Fibroblast of skin of right biceps (primary cell): Measurements from ENCODE around the gene MYO7A.

Source experiments
- DNase-seq: peaks from one replicate; pipeline ENCODE4 v3.0.0-alpha.2; 2013

MYO7A gene

DNA sequence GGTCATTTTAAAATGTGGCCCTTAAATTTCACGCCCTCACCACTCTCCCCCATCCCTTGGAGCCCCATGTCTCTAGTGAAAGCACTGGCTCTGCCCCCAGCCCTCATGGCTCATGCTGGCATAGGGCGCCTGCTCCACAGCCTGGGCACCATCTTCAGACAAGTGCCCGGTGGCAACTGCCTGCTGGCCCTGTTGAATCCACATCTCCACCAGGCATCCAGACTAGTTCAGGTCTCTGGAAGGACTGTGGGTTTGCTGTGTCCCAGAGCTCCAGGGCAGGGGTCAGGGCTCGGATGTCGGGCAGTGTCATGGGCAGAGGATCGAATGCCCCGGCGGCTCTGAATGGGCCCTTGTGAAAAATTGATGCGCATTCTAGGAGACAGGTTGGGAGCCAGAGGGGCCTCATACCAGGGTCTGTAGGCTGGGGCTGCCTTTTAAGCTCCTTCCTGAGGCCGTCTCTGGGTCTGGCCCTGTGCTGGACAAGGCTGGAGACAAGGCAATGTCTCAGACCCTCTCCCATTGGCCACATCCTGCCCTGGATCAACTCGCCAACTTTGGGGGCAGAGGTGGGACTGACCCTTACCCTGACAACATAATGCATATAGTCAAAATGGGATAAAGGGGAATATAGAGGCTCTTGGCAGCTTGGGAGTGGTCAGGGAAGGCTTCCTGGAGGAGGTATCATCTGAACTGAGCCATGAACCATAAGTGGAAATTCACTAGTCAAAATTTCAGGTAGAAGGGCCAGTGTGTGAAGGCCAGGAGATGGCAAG is 1.2 kb downstream of the MYO7A start:
- DNase-seq, result no peak

GRCh38 chr11:77129842-77130756 is 2.1 kb downstream of the MYO7A start:
- DNase-seq, result no peak

DNA sequence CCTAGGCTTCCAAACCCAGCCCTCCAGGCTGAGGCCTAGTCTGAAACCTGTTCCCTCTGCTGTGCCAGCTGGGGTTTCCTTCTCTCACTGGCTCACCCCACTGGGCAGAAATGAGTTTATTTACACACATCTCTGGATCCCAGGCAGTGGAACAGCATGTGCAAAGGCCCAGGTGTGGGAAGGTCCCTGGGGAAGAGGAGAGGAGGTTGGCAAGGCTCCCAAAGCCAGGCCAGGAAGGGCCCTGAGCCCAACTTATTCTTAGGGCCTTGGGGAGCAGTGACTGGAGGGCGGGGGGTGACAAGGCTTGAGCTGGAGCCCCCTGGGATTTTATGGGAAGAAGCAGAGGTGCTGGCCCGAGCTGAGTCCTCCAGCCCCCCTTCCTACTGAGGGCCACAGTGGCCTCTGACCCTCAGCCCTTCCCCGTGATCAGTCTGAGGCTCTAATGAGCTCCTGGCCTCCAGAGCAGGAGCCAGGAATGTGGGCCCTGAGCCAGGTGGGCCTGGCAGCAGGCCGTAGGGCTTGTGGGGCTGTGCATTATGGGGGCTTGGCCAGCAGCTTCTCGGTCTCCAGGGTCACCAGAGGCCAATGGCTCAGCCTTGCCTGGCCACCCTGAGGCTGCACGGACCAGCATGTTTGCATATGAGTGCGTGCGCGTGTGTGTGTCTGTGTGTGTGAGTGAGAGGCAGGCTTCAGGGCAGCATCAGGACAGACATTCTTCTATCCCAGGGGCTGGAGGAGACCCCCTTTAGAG is 2.9 kb downstream of the MYO7A start:
- DNase-seq, result peak; percentile 29

GRCh38 chr11:77131560-77131959 is 3.5 kb downstream of the MYO7A start:
- no peak for DNase-seq

DNA sequence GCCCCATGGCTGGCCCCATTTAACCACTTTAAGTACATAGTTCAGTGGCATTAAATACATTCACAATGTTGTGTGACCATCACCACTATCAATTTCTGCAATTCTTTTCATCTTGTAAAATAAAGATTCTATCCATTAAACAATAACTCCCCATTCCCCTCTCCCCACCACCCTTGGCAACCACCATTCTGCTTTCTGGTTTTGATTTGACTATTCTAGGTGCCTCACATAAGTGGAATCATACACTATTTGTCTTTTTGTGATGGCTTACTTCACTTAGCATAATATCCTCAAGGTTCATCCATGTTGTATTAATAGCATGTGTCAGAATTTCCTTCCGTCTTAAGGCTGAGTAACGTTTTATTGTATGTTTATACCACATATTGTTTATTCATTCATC is 7.0 kb downstream of the MYO7A start:
- DNase-seq, result no peak

DNA sequence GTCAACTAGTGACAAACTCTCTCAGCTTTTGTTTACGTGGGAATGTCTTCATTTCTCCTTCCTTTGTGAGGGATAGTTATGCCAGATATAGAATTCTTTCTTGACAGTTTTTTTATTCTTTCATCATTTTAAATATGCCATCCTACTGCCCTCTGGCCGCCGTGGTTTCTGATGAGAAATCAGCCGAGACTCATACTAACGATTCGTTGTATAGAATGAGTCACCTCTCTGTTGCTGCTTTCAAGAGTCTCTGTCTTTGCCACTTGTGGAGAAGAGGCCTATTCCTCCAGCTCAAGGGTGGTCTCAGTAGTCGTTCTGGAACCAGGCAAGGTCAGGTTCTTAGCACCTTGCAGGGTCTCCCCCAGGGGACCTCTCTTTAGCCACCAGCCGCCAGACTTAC is 8.0 kb downstream of the MYO7A start:
- peak; percentile 36 for DNase-seq

DNA sequence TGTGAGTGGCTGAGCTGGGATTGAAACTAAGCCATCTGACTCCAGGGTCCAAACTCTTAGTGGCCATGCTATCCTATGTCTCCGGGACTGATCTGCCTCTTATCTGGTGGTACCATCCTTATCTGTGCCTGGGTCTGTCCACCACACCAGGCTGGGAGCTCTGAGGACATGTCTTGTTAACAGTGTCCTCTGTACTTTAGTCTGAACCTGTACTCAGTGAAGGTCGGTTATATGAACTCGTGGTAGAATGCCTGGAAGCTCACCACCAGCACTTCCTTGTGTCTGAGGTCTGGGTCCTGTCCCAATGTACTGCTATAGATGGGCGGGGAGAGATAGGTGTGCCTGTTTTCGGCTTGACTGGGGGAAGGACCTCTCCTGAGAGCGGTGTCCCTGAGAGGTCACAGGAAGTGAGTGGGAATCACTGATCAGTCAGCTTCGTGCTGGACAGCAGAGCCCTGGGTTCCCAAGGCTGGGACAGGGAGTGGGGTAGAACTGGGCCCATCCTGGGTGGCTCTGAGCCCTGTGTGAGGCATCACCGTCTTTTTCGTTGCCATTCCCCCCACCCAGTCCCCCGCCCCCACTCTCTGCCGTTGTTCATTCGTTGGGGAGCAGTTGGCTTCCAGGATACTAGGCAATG is 8.9 kb downstream of the MYO7A start:
- no peak for DNase-seq

GRCh38 chr11:77137421-77137820 is 9.4 kb downstream of the MYO7A start:
- no peak for DNase-seq

GRCh38 chr11:77138106-77138649 is 10.1 kb downstream of the MYO7A start:
- DNase-seq, result no peak

- no peak for DNase-seq
Measured at GRCh38 chr11:77139201-77139600, 11.2 kb downstream of the MYO7A start.

GRCh38 chr11:77140231-77140851 is 12.3 kb downstream of the MYO7A start:
- peak; percentile 12 for DNase-seq

- DNase-seq, result peak; percentile 15
Measured at GRCh38 chr11:77141034-77141433, 13.0 kb downstream of the MYO7A start.

DNA sequence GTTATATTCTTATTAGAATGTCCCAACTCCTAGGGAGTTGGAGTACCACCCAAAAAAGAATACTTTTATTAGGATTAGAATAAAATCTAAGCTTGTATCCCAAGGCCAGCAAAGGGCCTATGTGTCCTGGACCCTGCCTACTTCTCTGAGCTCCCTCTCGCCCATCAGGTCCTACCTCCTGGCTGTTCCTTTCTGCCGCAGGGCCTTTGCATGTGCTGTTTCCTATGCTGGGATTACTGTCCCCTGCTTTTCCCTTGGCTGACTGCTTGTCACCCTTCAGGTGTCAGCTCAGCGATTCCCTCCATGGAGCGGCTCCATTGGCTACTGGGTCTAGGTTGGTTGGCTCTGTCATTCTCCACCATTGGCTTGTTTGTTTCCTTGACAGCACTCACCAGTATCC is 13.4 kb downstream of the MYO7A start:
- DNase-seq, result no peak

GRCh38 chr11:77142091-77142975 is 14.3 kb downstream of the MYO7A start:
- no peak for DNase-seq

DNA sequence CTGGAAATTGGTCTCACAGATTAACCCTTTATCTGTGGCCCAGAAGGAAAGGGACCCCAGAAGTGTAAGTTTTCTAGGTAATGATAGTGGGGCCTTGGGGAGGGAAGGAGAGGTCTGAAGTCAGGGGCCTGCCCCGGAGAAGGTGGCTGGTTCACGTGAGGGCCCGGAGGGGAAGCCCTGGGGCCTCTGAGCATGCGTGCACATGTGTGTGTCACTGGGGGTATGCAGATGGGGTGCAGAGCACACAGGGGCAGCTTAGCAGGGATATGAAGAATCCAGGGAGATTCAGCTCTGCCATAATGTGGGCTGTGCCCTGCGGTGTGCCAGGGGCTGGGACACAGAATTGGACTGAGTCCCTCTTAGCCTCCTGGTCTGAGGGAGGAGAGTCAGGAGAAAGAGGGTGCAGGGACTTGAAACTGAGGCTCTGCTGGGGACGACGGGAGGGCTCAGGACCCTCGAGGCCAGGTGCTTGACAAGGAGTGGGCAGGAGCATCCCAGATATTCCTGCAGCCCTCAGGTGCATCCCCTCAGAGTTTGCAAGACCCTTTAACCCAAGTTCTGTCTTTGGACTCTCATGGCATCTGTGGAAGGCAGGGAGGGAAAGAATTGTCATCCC is 15.5 kb downstream of the MYO7A start:
- no peak for DNase-seq

DNA sequence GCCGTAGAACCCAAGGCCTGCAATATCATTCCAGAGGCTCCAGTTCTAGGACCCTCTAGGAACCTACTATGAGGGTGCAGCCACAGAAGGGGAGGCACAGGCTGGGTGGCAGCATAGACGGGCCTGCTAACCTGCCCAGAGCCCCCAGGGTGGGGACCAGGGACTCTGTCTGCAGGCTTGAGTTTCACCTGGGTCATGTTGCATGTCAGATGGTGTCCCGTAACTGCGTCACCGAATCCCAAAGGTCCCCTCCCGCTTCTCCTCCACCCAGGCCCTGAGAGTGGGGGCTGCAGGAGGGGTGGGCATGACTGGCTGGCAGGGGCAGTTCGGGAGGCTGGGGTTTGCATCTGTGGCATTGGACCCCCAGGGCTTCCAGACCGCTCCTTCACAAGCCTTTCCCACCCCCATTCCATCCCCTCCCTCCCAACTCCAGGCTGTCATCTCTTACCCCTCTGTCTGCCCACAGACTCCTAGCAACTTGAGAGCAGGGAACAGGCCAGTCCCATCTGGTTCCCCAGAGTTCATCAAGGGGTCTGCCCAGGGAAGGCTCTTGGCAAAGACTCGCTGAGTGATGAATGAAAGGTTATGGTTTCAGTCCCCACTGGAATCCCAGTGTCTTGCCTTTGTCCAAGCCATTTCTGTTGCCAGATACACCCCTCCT is 16.3 kb downstream of the MYO7A start:
- DNase-seq, result no peak

- no peak for DNase-seq
Measured at GRCh38 chr11:77144857-77145428, 16.9 kb downstream of the MYO7A start.

DNA sequence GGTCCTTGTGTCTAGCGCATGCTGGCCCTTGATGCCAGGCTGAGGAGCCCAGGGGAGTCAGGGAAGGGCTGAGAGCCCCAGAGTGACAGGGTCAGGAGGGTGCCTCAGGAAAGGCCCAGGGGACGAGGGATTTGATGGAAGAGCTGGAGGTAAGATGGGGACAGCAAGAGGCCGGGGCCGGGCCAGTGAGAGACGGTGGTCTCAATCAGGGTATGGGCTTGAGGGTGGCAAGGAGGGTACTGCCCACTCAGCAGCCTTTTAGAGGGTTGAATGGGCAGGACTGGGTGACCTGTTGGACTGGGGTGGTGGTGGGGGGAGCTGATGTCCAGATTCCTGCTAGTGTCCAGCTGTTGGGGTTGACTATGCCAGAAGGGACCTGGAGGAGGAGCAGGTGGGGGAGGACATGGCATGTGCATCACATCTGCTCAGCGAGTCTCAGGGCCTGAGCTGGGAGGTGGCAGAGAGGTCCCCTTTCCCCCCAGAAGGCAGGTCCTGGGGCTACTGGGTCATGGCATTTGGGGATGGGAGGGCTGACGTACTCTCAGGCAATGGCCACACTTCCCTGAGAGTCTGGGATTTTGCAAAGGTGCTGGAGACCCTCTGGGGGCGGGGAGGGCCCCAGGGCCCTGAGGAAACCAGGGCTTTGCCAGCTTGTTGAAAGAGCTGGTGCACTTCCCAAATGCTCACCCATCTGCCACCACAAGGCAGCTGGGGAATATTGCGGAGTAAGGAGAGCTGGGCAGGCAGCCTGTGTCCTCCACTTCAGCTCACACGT is 18.4 kb downstream of the MYO7A start:
- no peak for DNase-seq

GRCh38 chr11:77147036-77147315 is 18.9 kb downstream of the MYO7A start:
- no peak for DNase-seq
